IMR-90 (cell line): ENCODE results near the gene BTG2. TPM values are rescaled to one million over a fixed set of nuclear protein-coding genes. Genes with fewer than 3 reads are reported as not detected.
A peak's percentile ranks its signal among the peaks of the same experiment; 100 is the strongest.

ENCODE experiments used
- ATAC-seq: fragments of 200-7000 bp; cut with Tn5 transposase; 2 replicates; pipeline ENCODE4 v1.9.1; 2020; ENCODE audit warnings: low read depth, mild to moderate bottlenecking, moderate library complexity
- BruUV-seq: library from RNA; stranded (reverse); fragments of 400-500 nt; replicated peaks from 2 replicates; lab custom pipeline; 2021; lab: Mats Ljungman, UMichigan
- CTCF ChIA-PET: fragments of 300-600 bp; formaldehyde crosslinking; extraction: SDS; loops from one replicate; lab custom pipeline; 2021; ENCODE audit warnings: antibody characterized with exemption; lab: Yijun Ruan, JAX
- POLR2A ChIA-PET: fragments of 300-600 bp; sonication (Branson Sonifier 250); formaldehyde crosslinking; loops from one replicate; lab custom pipeline; 2022; ENCODE audit warnings: antibody characterized with exemption; ENCODE audit not compliant: unreplicated experiment; lab: Charles Lee
- DNase-seq: peaks from one replicate; pipeline ENCODE4 v3.0.0; 2013
- H2AFZ ChIP-seq: replicated peaks from 2 replicates; pipeline ENCODE3; 2013; ENCODE audit warnings: low read length, mild to moderate bottlenecking; ENCODE audit not compliant: poor library complexity
- H2AK5ac ChIP-seq: 2 replicates; pipeline ENCODE4 v1.6.1; 2013; ENCODE audit warnings: low read depth, low read length, inconsistent platforms
- H2AK9ac ChIP-seq: replicated peaks from 2 replicates; pipeline ENCODE3; 2013; ENCODE audit warnings: mild to moderate bottlenecking, low read depth, low read length, moderate library complexity; ENCODE audit not compliant: poor library complexity
- H2BK120ac ChIP-seq: 2 replicates; pipeline ENCODE4 v1.6.1; 2013; ENCODE audit warnings: low read depth, low read length, inconsistent platforms
- H2BK15ac ChIP-seq: 3 replicates; pipeline ENCODE4 v1.6.1; 2013; ENCODE audit warnings: low read depth, low read length, inconsistent platforms
- H2BK20ac ChIP-seq: 2 replicates; pipeline ENCODE4 v1.6.1; 2013; ENCODE audit warnings: low read depth, mild to moderate bottlenecking, inconsistent platforms, low read length, moderate library complexity
- H2BK5ac ChIP-seq: 2 replicates; pipeline ENCODE4 v1.6.1; 2013; ENCODE audit warnings: mild to moderate bottlenecking, low read depth, low read length, inconsistent platforms; ENCODE audit not compliant: poor library complexity, severe bottlenecking
- H3K14ac ChIP-seq: replicated peaks from 2 replicates; pipeline ENCODE4 v1.6.1; 2013; ENCODE audit warnings: low read depth, low read length, inconsistent platforms
- H3K18ac ChIP-seq: 2 replicates; pipeline ENCODE4 v1.6.1; 2013; ENCODE audit warnings: low read depth, low read length, control low read depth
- H3K23ac ChIP-seq: 2 replicates; pipeline ENCODE4 v1.6.1; 2013; ENCODE audit warnings: low read depth, low read length, inconsistent platforms
- H3K27ac ChIP-seq: 2 replicates; pipeline ENCODE4 v1.5.1; 2013; ENCODE audit warnings: mild to moderate bottlenecking, control low read depth, low read length; ENCODE audit not compliant: insufficient read depth
- H3K27me3 ChIP-seq: 2 replicates; pipeline ENCODE4 v1.6.1; 2013; ENCODE audit warnings: low read length; ENCODE audit not compliant: control insufficient read depth, insufficient read depth
- H3K36me3 ChIP-seq: 2 replicates; pipeline ENCODE4 v1.6.1; 2013; ENCODE audit warnings: low read length, mixed read lengths; ENCODE audit not compliant: control insufficient read depth, insufficient read depth
- H3K4ac ChIP-seq: 2 replicates; pipeline ENCODE4 v1.6.1; 2013; ENCODE audit warnings: low read depth, low read length, inconsistent platforms
- H3K4me1 ChIP-seq: 2 replicates; pipeline ENCODE4 v1.6.1; 2013; ENCODE audit warnings: low read length, mixed read lengths; ENCODE audit not compliant: control insufficient read depth, insufficient read depth
- H3K4me2 ChIP-seq: 2 replicates; pipeline ENCODE4 v1.6.1; 2013; ENCODE audit warnings: low read depth, mild to moderate bottlenecking, control low read depth, low read length, moderate library complexity
- H3K4me3 ChIP-seq: 2 replicates; pipeline ENCODE4 v1.5.1; 2013; ENCODE audit warnings: low read depth, mild to moderate bottlenecking, control low read depth, low read length, moderate library complexity; ENCODE audit not compliant: insufficient read depth
- H3K56ac ChIP-seq: 2 replicates; pipeline ENCODE4 v1.6.1; 2013; ENCODE audit warnings: low read length, inconsistent platforms; ENCODE audit not compliant: insufficient read depth; ENCODE audit errors: extremely low read depth
- H3K79me1 ChIP-seq, 2 experiments: 2 replicates each; pipeline ENCODE4 v1.6.1; 2013; ENCODE audit warnings: low read length in 2 of 2, inconsistent platforms in 1 of 2, low read depth in 1 of 2
- H3K9ac ChIP-seq: 2 replicates; pipeline ENCODE4 v1.6.1; 2013; ENCODE audit warnings: low read depth, low read length, control low read depth
- H3K9me1 ChIP-seq: 2 replicates; pipeline ENCODE4 v1.6.1; 2013; ENCODE audit warnings: low read length, inconsistent platforms; ENCODE audit not compliant: insufficient read depth
- H3K9me3 ChIP-seq: 2 replicates; pipeline ENCODE4 v1.6.1; 2013; ENCODE audit warnings: low read length; ENCODE audit not compliant: control insufficient read depth, insufficient read depth
- H4K20me1 ChIP-seq: 2 replicates; pipeline ENCODE4 v1.6.1; 2013; ENCODE audit warnings: low read length, inconsistent platforms; ENCODE audit not compliant: insufficient read depth
- H4K5ac ChIP-seq: 2 replicates; pipeline ENCODE4 v1.6.1; 2013; ENCODE audit warnings: mild to moderate bottlenecking, low read depth, low read length, control low read depth
- H4K8ac ChIP-seq, 2 experiments: 2 replicates each; pipeline ENCODE4 v1.6.1; 2013; ENCODE audit warnings: low read depth in 2 of 2, low read length in 2 of 2, control low read depth in 1 of 2, inconsistent platforms in 1 of 2
- H4K91ac ChIP-seq: 2 replicates; pipeline ENCODE4 v1.6.1; 2013; ENCODE audit warnings: low read depth, low read length, inconsistent platforms; ENCODE audit not compliant: insufficient read depth
- BHLHE40 ChIP-seq: fragments of 150-350 bp; IDR thresholded peaks from 2 replicates; pipeline ENCODE4 v1.6.1; 2016; ENCODE audit warnings: mild to moderate bottlenecking, low read depth, low read length
- CTCF ChIP-seq: conservative IDR thresholded peaks from 2 replicates; pipeline ENCODE4 v1.5.1; 2012; ENCODE audit warnings: mild to moderate bottlenecking, low read depth, low read length, improper control_type of control experiment
- MAFK ChIP-seq: IDR thresholded peaks from 2 replicates; pipeline ENCODE4 v1.6.1; 2012; ENCODE audit warnings: low read depth, low read length, improper control_type of control experiment
- RCOR1 ChIP-seq: IDR thresholded peaks from 2 replicates; pipeline ENCODE4 v1.6.1; 2012; ENCODE audit warnings: mild to moderate bottlenecking, low read length, improper control_type of control experiment; ENCODE audit not compliant: insufficient replicate concordance
- WGBS, 2 experiments: methylation state at CpG; one replicate each; pipeline versions ENCODE4 v1.1.5 to v1.1.7; 2013; ENCODE audit warnings: missing lambda C conversion rate in 2 of 2; ENCODE audit not compliant: insufficient read length in 1 of 2; ENCODE audit errors: extremely low coverage in 2 of 2; 5-methylcytosine and 5-hydroxymethylcytosine counted together
- dilution Hi-C: fragments of 300-500 bp; cut with HindIII; formaldehyde crosslinking; loops from one replicate; pipeline ENCODE4 v1.14.3; 2018; ENCODE audit warnings: low sequenced_read_pairs; ENCODE audit not compliant: unreplicated experiment
- in situ Hi-C: fragments of 300-500 bp; cut with MboI; formaldehyde crosslinking; loops from 3 replicates; pipeline ENCODE4 v1.14.3; 2019; ENCODE audit warnings: low sequenced_read_pairs, inconsistent platforms, mixed read lengths
- intact Hi-C: fragments of 100-400 bp; cut with micrococcal nuclease; formaldehyde crosslinking; loops from 2 replicates; pipeline ENCODE4 v1.10.0; 2022
- polyA plus RNA-seq, 3 experiments: library from polyadenylated mRNA; depleted of rRNA; stranded (reverse); fragments of >200 nt; gene quantifications; 2 replicates each; pipeline ENCODE4 v1.2.3, GENCODE V29; 2012; ENCODE audit warnings: low replicate concordance in 1 of 3
- total RNA-seq: library from RNA; depleted of rRNA; stranded (reverse); fragments of >200 nt; gene quantifications from 2 replicates; pipeline ENCODE4 v1.2.3, GENCODE V29; 2012

Gene BTG2
- total and polyA plus RNA-seq, 2 of the 4 experiments (the other 2 are of a cell fraction), result 8.4 to 18.8 TPM

DNA sequence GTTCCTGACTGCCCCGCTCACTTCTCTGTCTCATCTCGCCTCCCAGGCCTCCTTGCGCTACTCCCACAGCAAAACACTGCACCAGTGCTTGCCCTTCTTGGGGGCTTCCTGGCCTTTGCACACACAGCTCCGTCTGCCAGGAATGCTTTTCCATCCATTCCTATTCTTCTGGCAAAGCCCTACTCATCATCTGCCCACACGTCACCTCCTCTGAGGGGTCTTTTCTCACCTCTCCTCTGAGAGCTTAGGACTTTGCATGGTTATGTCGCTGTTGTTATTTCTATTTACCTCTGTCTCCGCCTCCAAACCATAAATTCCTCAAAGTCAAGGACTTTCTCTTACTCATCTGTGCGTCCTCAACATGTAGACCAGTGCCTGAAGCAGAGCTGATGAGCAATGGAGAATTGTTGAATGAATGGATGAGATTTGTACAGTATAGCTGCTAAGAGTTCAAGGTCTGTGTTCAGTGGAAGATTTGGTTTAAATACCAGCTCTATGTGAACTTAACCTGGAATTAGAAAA is 26.4 kb upstream of the BTG2 start:
- H3K56ac ChIP-seq, result no peak overlapping the region
- H3K9me3 ChIP-seq, result no peaks in the 10 kb centered on the region
- ChIA-PET POLR2A (interaction anchor here (0.8 kb wide), 1 partner anchor 28 kb away, joined by 3 read pairs; no protein-coding TSS in a partner anchor), CTCF (interaction anchor here (0.8 to 2.2 kb wide), 3 partner anchors 9 to 239 kb away, joined by 4 to 10 read pairs (median 4); no protein-coding TSS in a partner anchor)
- no peaks in the 10 kb centered on the region for H4K20me1 ChIP-seq
- H3K14ac ChIP-seq, result peak overlapping the region; percentile 63
- H3K4me2 ChIP-seq, result peak overlapping the region; percentile 27
- H3K36me3 ChIP-seq, result no peaks in the 10 kb centered on the region
- no peak overlapping the region for H4K91ac ChIP-seq
- DNase-seq (no peak), ATAC-seq (no peak)
- peak overlapping the region; percentile 17 for H3K4ac ChIP-seq
- H2AK5ac ChIP-seq, result no peak overlapping the region
- H3K27ac ChIP-seq, result peak overlapping the region; percentile 39; the same call in 1 of the 2 replicates
- H3K4me1 ChIP-seq, result peaks cover 9% of the 10 kb centered on the region; the same call in 1 of the 2 replicates
- H2BK120ac ChIP-seq, result 0 out of 2 replicates have a peak overlapping the region, but pooled peaks have one; percentile 3
- 18% methylated on average over 5 of the region's 8 CpGs; no CpG with 5 or more reads in 1 of the 2 experiments for WGBS, 2 experiments
- peaks cover 4% of the 10 kb centered on the region for H3K27me3 ChIP-seq
- intact Hi-C loops (no loop called here), dilution Hi-C loops (no loop called here), in situ Hi-C loops (loop anchor here (10.0 kb wide), 1 partner anchor 166 kb away; no protein-coding TSS in a partner anchor)
- no peak overlapping the region for H2BK20ac ChIP-seq
- no peaks in the 10 kb centered on the region for H3K79me1 ChIP-seq
- no TSS peak for BruUV-seq
- no peak overlapping the region for H2AK9ac ChIP-seq
- TF ChIP-seq MAFK, result no peak
- no peak for TF ChIP-seq BHLHE40
- no peak for TF ChIP-seq RCOR1
- no peak for TF ChIP-seq CTCF
- peak overlapping the region; percentile 22 to 82; a peak in 2 of 4 replicates for H4K8ac ChIP-seq
- H3K18ac ChIP-seq, result no peak overlapping the region
- no peak overlapping the region for H2BK15ac ChIP-seq
- peak overlapping the region; percentile 91 for H2AFZ ChIP-seq
- H2BK5ac ChIP-seq, result peak overlapping the region; percentile 25
- H3K9ac ChIP-seq, result 0 out of 2 replicates have a peak overlapping the region, but pooled peaks have one; percentile 12
- H4K5ac ChIP-seq, result no peak overlapping the region
- H3K9me1 ChIP-seq, result no peaks in the 10 kb centered on the region; the same call in 1 of the 2 replicates
- no peak overlapping the region for H3K23ac ChIP-seq
- H3K4me3 ChIP-seq, result no peak overlapping the region
